ENCODE data around the gene SERTAD3. TPM values are rescaled to one million over a fixed set of nuclear protein-coding genes. Genes with fewer than 3 reads are reported as not detected.
A peak's percentile ranks its signal among the peaks of the same experiment; 100 is the strongest.

SERTAD3 gene
- total and polyA plus RNA-seq, 2 of the 8 experiments (the other 6 are each of a cell fraction or from before 2014, with no cell fraction given) = 15.1 to 32.1 TPM

GRCh38 chr19:40444000-40444824 is at the start of gene SERTAD3 (continued):
- TF ChIP-seq RAD21 (IDR thresholded peaks at IDR 0.05 in 1 of 2, conservative IDR thresholded peaks at IDR 0.05 in 1 of 2; ENCODE audit: low read depth in 2 of 2, low read length in 2 of 2) (no peak), POU5F1 (IDR thresholded peaks at IDR 0.05; ENCODE audit: low read depth, low read length) (no peak), JUN (IDR thresholded peaks at IDR 0.05; ENCODE audit: low read depth, low read length) (no peak), RBBP5 (IDR thresholded peaks at IDR 0.05; ENCODE audit: borderline replicate concordance, low read depth, low read length) (0 out of 2 replicates have a peak, but pooled peaks have one; percentile 26), E2F6 (IDR thresholded peaks at IDR 0.05) (no peak), TCF12 (IDR thresholded peaks at IDR 0.05; ENCODE audit: low read depth, low read length) (no peak), RNF2 (IDR thresholded peaks at IDR 0.05; ENCODE audit: borderline replicate concordance, low read depth, low read length, missing control alignments, poor library complexity, severe bottlenecking) (no peak), CTCF (IDR thresholded peaks at IDR 0.05; ENCODE audit: control extremely low read depth in 1 of 3, insufficient read depth in 1 of 3, low read depth in 1 of 3, low read length in 3 of 3) (no peak), BCL11A (IDR thresholded peaks at IDR 0.05; ENCODE audit: low read depth in 2 of 2, low read length in 2 of 2) (no peak), KDM1A (IDR thresholded peaks at IDR 0.05; ENCODE audit: borderline replicate concordance, low read length) (0 out of 2 replicates have a peak, but pooled peaks have one; percentile 36), SP4 (IDR thresholded peaks at IDR 0.05; ENCODE audit: low read length) (no peak; the same call in 1 of the 2 replicates), ATF2 (IDR thresholded peaks at IDR 0.05; ENCODE audit: low read length) (no peak)
